ENCODE data around the gene NBPF9.
"Not testable (repeated sequence)": the region's sequence is repeated elsewhere in the genome, so short reads cannot be mapped to it uniquely, and the experiment has no call there.

The NBPF9 gene

GRCh38 chr1:149033916-149034315 lies 69.4 kb downstream of the NBPF9 start:
- not testable (repeated sequence) for DNase-seq; H2AFZ ChIP-seq (ENCODE audit: low read depth, low read length); H4K20me1 ChIP-seq (ENCODE audit: insufficient read depth, low read length); H3K27ac ChIP-seq (ENCODE audit: low read length); H3K4me2 ChIP-seq (ENCODE audit: insufficient read depth, low read length); ATAC-seq (ENCODE audit: insufficient read depth, low read depth); H3K9ac ChIP-seq (ENCODE audit: low read depth, low read length); H3K79me2 ChIP-seq (ENCODE audit: insufficient read depth, low read length); H3K9me3 ChIP-seq (ENCODE audit: insufficient read depth, low read length, severe bottlenecking); H3K36me3 ChIP-seq (ENCODE audit: insufficient read depth, low read length); H3K4me1 ChIP-seq (ENCODE audit: insufficient read depth, low read length); H3K4me3 ChIP-seq (ENCODE audit: low read depth in 1 of 2, low read length in 2 of 2); H3K27me3 ChIP-seq (ENCODE audit: insufficient read depth, low read length, poor library complexity)

DNA sequence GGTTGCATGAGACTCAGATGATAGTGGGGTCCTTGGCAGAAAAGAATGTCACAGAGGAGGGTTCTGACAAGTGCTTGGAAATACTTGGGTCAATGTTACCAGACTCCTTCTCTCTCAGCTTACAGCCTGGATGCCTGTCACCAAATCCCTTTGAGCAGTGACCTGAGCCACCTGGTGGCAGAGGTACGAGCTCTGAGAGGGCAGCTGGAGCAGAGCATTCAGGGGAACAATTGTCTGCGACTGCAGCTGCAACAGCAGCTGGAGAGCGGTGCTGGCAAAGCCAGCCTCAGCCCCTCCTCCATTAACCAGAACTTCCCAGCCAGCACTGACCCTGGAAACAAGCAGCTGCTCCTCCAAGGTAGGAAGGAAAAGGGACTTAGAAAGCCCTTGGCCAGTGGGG lies 79.0 kb downstream of the NBPF9 start:
- H3K79me2 ChIP-seq (ENCODE audit: insufficient read depth, low read length); H3K4me1 ChIP-seq (ENCODE audit: insufficient read depth, low read length); H3K9me3 ChIP-seq (ENCODE audit: insufficient read depth, low read length, severe bottlenecking); H2AFZ ChIP-seq (ENCODE audit: low read depth, low read length); H3K4me2 ChIP-seq (ENCODE audit: insufficient read depth, low read length); DNase-seq; H3K9ac ChIP-seq (ENCODE audit: low read depth, low read length); H4K20me1 ChIP-seq (ENCODE audit: insufficient read depth, low read length); H3K27me3 ChIP-seq (ENCODE audit: insufficient read depth, low read length, poor library complexity); H3K36me3 ChIP-seq (ENCODE audit: insufficient read depth, low read length); H3K27ac ChIP-seq (ENCODE audit: low read length); ATAC-seq (ENCODE audit: insufficient read depth, low read depth); H3K4me3 ChIP-seq (ENCODE audit: low read depth in 1 of 2, low read length in 2 of 2): not testable (repeated sequence)

DNA sequence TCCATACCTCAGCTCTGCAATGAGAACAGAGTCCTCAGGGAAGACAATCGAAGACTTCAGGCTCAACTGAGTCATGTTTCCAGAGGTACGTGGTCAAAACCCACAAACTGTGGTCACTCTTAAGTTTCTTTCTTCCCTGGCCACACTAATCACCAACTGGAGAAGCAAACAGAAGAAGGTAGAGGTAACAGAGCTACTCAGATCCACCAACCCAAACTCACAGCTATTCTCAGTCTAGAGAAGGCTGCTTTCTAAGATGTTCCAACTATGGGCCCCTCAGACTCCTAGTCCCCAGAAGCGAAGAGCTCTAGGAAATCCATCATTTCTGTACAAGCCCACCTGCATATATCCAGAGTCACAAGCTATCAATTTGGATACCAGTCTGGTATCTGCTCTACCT lies 84.8 kb downstream of the NBPF9 start:
- H3K27ac ChIP-seq (ENCODE audit: low read length); H3K9me3 ChIP-seq (ENCODE audit: insufficient read depth, low read length, severe bottlenecking); H3K4me2 ChIP-seq (ENCODE audit: insufficient read depth, low read length); H2AFZ ChIP-seq (ENCODE audit: low read depth, low read length); H3K36me3 ChIP-seq (ENCODE audit: insufficient read depth, low read length); H4K20me1 ChIP-seq (ENCODE audit: insufficient read depth, low read length); H3K4me3 ChIP-seq (ENCODE audit: low read depth in 1 of 2, low read length in 2 of 2); H3K79me2 ChIP-seq (ENCODE audit: insufficient read depth, low read length); H3K27me3 ChIP-seq (ENCODE audit: insufficient read depth, low read length, poor library complexity); ATAC-seq (ENCODE audit: insufficient read depth, low read depth); H3K9ac ChIP-seq (ENCODE audit: low read depth, low read length); H3K4me1 ChIP-seq (ENCODE audit: insufficient read depth, low read length); DNase-seq: not testable (repeated sequence)

DNA sequence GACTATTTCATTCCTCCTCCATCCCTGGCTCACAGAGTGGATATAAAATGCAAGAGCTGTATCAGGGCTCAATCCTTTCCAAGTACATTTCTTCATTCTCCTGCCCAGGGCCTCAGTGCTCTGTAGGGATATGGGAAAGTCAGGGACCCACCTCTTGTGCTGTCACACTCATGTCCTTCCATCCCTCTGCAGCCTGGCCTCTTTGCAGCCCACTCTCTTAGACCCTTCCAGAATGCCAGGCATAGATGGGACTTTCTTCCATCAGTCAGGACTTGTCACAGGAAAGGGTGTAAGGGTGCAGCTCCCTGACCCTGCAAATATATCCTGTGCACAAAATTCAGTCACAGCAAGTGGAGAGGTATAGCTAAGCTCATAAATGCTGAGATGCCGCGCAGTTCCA lies 86.7 kb downstream of the NBPF9 start:
- H3K4me2 ChIP-seq (ENCODE audit: insufficient read depth, low read length); DNase-seq; H3K27ac ChIP-seq (ENCODE audit: low read length); H3K9ac ChIP-seq (ENCODE audit: low read depth, low read length); H3K79me2 ChIP-seq (ENCODE audit: insufficient read depth, low read length); ATAC-seq (ENCODE audit: insufficient read depth, low read depth); H3K4me1 ChIP-seq (ENCODE audit: insufficient read depth, low read length); H3K36me3 ChIP-seq (ENCODE audit: insufficient read depth, low read length); H4K20me1 ChIP-seq (ENCODE audit: insufficient read depth, low read length); H3K9me3 ChIP-seq (ENCODE audit: insufficient read depth, low read length, severe bottlenecking); H3K27me3 ChIP-seq (ENCODE audit: insufficient read depth, low read length, poor library complexity); H2AFZ ChIP-seq (ENCODE audit: low read depth, low read length); H3K4me3 ChIP-seq (ENCODE audit: low read depth in 1 of 2, low read length in 2 of 2): not testable (repeated sequence)

DNA sequence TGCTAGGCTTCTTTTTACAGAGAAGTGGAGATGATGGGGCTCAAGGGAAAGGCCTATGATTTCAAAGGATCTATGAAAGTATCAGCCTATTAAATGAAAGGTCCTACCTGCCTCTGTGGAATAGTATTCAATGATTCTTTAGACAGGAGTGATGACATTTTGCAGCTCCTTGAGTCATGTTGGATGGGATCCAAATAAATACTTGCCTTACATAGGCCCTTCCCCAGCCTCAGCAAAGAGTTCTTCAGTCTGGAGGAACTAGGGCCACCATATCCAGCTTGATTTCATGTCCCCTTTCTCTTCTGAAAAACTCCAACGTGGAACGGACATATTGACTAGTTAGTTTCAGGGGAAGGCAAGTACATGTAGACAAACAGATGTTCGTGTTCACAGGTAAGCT lies 87.8 kb downstream of the NBPF9 start:
- not testable (repeated sequence) for H3K4me3 ChIP-seq (ENCODE audit: low read depth in 1 of 2, low read length in 2 of 2); H3K79me2 ChIP-seq (ENCODE audit: insufficient read depth, low read length); H3K4me2 ChIP-seq (ENCODE audit: insufficient read depth, low read length); H3K9ac ChIP-seq (ENCODE audit: low read depth, low read length); H3K36me3 ChIP-seq (ENCODE audit: insufficient read depth, low read length); H4K20me1 ChIP-seq (ENCODE audit: insufficient read depth, low read length); H2AFZ ChIP-seq (ENCODE audit: low read depth, low read length); H3K4me1 ChIP-seq (ENCODE audit: insufficient read depth, low read length); H3K27ac ChIP-seq (ENCODE audit: low read length); H3K9me3 ChIP-seq (ENCODE audit: insufficient read depth, low read length, severe bottlenecking); H3K27me3 ChIP-seq (ENCODE audit: insufficient read depth, low read length, poor library complexity); DNase-seq; ATAC-seq (ENCODE audit: insufficient read depth, low read depth)

GRCh38 chr1:149013513-149013912 lies 89.8 kb downstream of the NBPF9 start:
- not testable (repeated sequence) for H4K20me1 ChIP-seq (ENCODE audit: insufficient read depth, low read length); H3K79me2 ChIP-seq (ENCODE audit: insufficient read depth, low read length); H3K27ac ChIP-seq (ENCODE audit: low read length); H3K9me3 ChIP-seq (ENCODE audit: insufficient read depth, low read length, severe bottlenecking); H3K4me2 ChIP-seq (ENCODE audit: insufficient read depth, low read length); H3K4me3 ChIP-seq (ENCODE audit: low read depth in 1 of 2, low read length in 2 of 2); H3K9ac ChIP-seq (ENCODE audit: low read depth, low read length); H3K4me1 ChIP-seq (ENCODE audit: insufficient read depth, low read length); H3K36me3 ChIP-seq (ENCODE audit: insufficient read depth, low read length); H2AFZ ChIP-seq (ENCODE audit: low read depth, low read length); H3K27me3 ChIP-seq (ENCODE audit: insufficient read depth, low read length, poor library complexity); DNase-seq; ATAC-seq (ENCODE audit: insufficient read depth, low read depth)

DNA sequence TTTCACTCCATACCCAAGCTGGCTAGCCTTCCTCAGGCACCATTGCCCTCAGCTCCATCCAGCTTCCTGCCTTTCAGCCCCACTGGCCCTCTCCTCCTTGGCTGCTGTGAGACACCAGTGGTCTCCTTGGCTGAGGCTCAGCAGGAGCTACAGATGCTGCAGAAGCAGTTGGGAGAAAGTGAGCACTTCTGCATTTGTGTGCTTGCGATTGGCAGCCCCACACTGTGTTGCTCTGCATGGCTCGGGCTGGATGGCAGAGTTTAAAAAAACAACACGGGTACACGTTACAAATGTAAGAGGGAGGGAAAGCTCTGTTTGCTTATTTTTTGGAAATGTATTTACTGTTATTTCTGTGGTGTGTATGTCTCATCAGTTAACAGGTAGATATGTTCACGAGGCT lies 90.8 kb downstream of the NBPF9 start:
- H3K36me3 ChIP-seq (ENCODE audit: insufficient read depth, low read length); H3K27me3 ChIP-seq (ENCODE audit: insufficient read depth, low read length, poor library complexity); H3K9me3 ChIP-seq (ENCODE audit: insufficient read depth, low read length, severe bottlenecking); H3K4me1 ChIP-seq (ENCODE audit: insufficient read depth, low read length); H3K4me2 ChIP-seq (ENCODE audit: insufficient read depth, low read length); H3K4me3 ChIP-seq (ENCODE audit: low read depth in 1 of 2, low read length in 2 of 2); H4K20me1 ChIP-seq (ENCODE audit: insufficient read depth, low read length); H3K79me2 ChIP-seq (ENCODE audit: insufficient read depth, low read length); ATAC-seq (ENCODE audit: insufficient read depth, low read depth); H3K9ac ChIP-seq (ENCODE audit: low read depth, low read length); H2AFZ ChIP-seq (ENCODE audit: low read depth, low read length); DNase-seq; H3K27ac ChIP-seq (ENCODE audit: low read length): not testable (repeated sequence)

- H3K4me2 ChIP-seq (ENCODE audit: insufficient read depth, low read length); H3K79me2 ChIP-seq (ENCODE audit: insufficient read depth, low read length); H3K9me3 ChIP-seq (ENCODE audit: insufficient read depth, low read length, severe bottlenecking): not testable (repeated sequence)
Observed at GRCh38 chr1:149009761-149010160, 93.6 kb downstream of the NBPF9 start.

DNA sequence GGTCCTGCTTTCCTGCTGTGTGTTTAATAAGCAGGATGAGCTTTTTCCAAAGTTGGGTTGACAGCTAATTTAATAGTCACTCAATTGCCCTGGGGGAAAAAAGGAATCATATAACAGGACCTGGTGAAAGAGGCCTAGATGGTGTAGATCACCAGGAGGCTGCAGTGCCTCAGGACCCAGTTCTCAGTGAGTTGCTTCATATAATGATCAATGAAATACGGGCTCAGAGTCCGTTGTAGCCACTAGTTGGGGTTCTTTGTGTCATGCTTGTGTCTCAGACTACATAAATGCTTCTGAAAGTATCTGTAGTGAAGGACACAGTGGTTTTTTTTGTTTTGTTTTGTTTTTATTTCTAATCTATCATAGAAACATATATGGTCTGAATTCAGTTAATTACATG lies 94.6 kb downstream of the NBPF9 start:
- not testable (repeated sequence) for H3K27me3 ChIP-seq (ENCODE audit: insufficient read depth, low read length, poor library complexity); ATAC-seq (ENCODE audit: insufficient read depth, low read depth); H2AFZ ChIP-seq (ENCODE audit: low read depth, low read length); H3K4me2 ChIP-seq (ENCODE audit: insufficient read depth, low read length); H3K9me3 ChIP-seq (ENCODE audit: insufficient read depth, low read length, severe bottlenecking); H3K79me2 ChIP-seq (ENCODE audit: insufficient read depth, low read length); H3K4me1 ChIP-seq (ENCODE audit: insufficient read depth, low read length); H3K9ac ChIP-seq (ENCODE audit: low read depth, low read length); H3K36me3 ChIP-seq (ENCODE audit: insufficient read depth, low read length); DNase-seq; H3K27ac ChIP-seq (ENCODE audit: low read length); H3K4me3 ChIP-seq (ENCODE audit: low read depth in 1 of 2, low read length in 2 of 2); H4K20me1 ChIP-seq (ENCODE audit: insufficient read depth, low read length)

More at GRCh38 chr1:149009761-149010160, 93.6 kb downstream of the NBPF9 start:
- not testable (repeated sequence) for H3K4me1 ChIP-seq (ENCODE audit: insufficient read depth, low read length); H3K27ac ChIP-seq (ENCODE audit: low read length); H3K36me3 ChIP-seq (ENCODE audit: insufficient read depth, low read length); H4K20me1 ChIP-seq (ENCODE audit: insufficient read depth, low read length); H3K27me3 ChIP-seq (ENCODE audit: insufficient read depth, low read length, poor library complexity); H2AFZ ChIP-seq (ENCODE audit: low read depth, low read length); H3K4me3 ChIP-seq (ENCODE audit: low read depth in 1 of 2, low read length in 2 of 2); DNase-seq; H3K9ac ChIP-seq (ENCODE audit: low read depth, low read length); ATAC-seq (ENCODE audit: insufficient read depth, low read depth)

Measured in DND-41 (cell line).